GM12865 (cell line): ENCODE data around the gene ODC1.

ENCODE experiments used
- DNase-seq: peaks from one replicate; pipeline ENCODE4 v3.0.0; 2010; ENCODE audit warnings: low read depth
- H3K4me3 ChIP-seq: 2 replicates; pipeline ENCODE4 v1.5.1; 2011; ENCODE audit warnings: mild to moderate bottlenecking, low read depth, low read length, control low read depth
- CTCF ChIP-seq: IDR thresholded peaks from 2 replicates; pipeline ENCODE4 v1.5.1; 2011; ENCODE audit warnings: low read length, control low read depth, low read depth, inconsistent platforms; ENCODE audit not compliant: insufficient read depth; ENCODE audit errors: missing control alignments

Gene ODC1

GRCh38 chr2:10447895-10448575, at the start of gene ODC1:
Gene ODC1 (minus strand): TSS chr2:10448327. CDS start chr2:10445032, 3,295 bp downstream.
- TF ChIP-seq CTCF: no peak
- peak; percentile 98 for DNase-seq
- H3K4me3 ChIP-seq: peak within 1 kb of the TSS; percentile 87

DNA sequence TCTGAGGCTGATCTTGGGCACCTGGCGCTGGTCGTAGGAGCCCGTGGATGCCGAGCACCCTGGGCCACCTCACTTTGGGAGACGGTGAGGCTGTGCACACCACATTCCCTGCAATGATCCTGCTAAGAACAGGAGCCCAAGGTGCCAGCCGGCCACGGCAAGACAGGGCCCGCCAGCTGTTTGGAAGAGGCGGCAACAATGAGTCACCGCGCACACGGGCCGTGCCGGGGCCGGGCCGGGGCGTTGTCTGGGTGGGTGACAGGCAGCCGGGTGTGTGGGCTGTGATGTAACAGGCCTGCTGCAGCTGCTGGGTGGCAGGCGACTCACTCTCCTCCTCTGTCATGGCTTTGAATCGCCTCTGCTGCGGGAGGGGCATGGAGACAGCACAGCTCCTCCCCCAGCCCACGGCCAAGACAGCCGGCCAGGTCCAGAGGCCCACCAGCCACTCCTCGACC, 49.7 kb upstream of the ODC1 start:
- no peak for DNase-seq
- no peak overlapping the region for H3K4me3 ChIP-seq
- no peak for TF ChIP-seq CTCF

DNA sequence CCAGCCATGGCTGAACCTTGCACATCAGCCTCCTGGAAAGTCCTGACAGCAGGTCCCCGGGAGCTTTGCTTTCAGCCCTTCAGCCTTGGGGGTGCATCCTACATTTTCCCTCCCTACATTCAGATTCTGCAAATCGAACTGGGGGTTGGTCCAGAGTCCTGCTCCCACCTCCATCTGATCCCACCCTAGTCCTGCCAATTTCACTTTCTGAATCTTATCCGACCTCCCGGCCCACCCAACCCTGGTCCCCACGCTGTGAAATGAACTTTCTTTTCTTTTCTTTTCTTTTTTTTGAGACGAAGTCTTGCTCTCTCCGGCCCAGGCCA, 47.8 kb upstream of the ODC1 start:
- TF ChIP-seq CTCF: no peak
- DNase-seq: no peak

DNA sequence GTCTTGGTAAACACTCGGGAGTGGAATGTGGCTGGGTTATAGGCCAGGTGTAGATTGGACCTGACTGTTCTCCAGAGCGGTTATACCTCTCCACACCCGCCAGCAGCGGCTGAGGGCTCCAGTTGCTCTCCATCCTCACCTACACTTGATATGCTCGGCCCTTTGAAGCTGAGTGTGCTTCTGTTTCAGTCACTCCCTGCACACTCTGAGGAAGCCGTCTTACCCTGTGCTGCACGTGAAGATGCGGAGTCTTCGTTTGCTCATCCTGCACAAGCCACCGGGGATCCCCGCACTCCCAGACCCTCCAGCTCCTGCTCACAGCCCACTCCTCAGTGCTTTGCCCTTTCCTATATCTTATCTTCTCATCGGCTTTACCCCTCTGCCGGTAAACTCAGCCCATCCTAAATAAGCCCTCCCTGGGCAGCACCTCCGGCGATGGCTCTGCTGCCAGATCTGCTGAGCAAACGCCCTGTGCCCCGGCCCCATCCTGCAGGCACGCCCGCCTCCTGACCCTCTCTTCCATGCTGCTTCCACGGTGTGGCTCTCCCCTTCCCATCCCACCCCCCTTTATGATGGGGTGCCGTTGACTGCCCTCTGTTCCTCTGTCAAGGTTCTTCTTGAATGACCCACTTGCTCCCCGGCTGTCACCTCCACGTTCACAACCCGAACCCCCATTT, 47.3 kb upstream of the ODC1 start:
- H3K4me3 ChIP-seq: no peak overlapping the region
- DNase-seq: no peak
- no peak for TF ChIP-seq CTCF

More for the DNA sequence above, 47.8 kb upstream of the ODC1 start:
- no peak overlapping the region for H3K4me3 ChIP-seq

DNA sequence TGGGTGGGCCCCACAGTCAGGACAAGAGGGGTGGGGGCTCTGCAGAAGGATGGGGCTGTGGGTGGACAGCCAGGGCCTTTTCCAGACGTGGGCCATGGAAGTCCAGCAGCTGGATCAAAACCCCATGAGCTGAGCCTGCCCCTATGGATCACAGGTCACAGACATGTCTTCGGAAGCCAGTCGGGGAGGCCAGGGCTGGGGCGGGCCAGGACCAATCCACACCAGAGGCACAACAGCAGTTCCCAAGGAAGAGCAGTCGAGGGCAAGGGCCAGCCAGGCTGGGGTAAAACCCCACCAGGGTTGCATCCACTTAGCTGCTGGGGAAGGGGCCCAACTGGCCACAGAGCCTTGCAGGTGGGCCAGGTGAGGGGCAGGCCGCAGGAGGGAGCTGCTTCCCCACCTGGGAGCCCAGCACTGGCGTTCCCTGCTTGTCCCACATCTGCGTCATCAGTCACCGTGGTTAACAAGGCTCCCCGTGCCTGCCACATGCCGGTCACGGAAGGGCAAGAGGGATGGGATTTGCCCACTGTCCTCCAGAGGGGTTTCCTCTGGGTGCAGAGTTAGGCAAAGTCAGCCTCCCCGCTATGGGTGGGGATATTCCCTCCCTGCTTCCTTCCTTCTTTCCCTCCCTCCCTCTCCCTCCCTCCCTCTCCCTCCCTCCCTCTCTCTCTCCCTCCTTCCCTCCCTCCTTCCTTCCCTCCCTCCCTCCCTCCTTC, 46.4 kb upstream of the ODC1 start:
- no peak for TF ChIP-seq CTCF
- no peak for DNase-seq
- H3K4me3 ChIP-seq: no peak overlapping the region

GRCh38 chr2:10493634-10494281, 45.6 kb upstream of the ODC1 start:
- no peak for TF ChIP-seq CTCF
- H3K4me3 ChIP-seq: no peak overlapping the region
- DNase-seq: peak; percentile 71
